ENCODE data around the gene PRTN3. TPM values are rescaled to one million over a fixed set of nuclear protein-coding genes. Genes with fewer than 3 reads are reported as not detected.
A peak's percentile ranks its signal among the peaks of the same experiment; 100 is the strongest.

Gene PRTN3
- total RNA-seq, 4 donors from 2014 or later = not detected

GRCh38 chr19:863315-863620 lies 22.5 kb downstream of the PRTN3 start:
- Histone ChIP-seq H3K27ac (peak overlapping the region in 1 of 4 donors; percentile 0), H3K27me3 (peaks cover 51% of the 10 kb centered on the region), H3K4me1 (peaks cover 0 to 59% (median 7%) of the 10 kb centered on the region in 3 donors), H3K36me3 (peaks cover 0 to 11% of the 10 kb centered on the region in 2 donors), H3K9me3 (no peaks in the 10 kb centered on the region), H3K4me3 (peak overlapping the region in 1 of 2 donors; percentile 51)
- WGBS, 2 donors (ENCODE audit: low coverage in 1 of 2) = 77% methylated on average over 5 of the region's 7 CpGs; no CpG with 5 or more reads in 1 of the 2 donors
- TF ChIP-seq CTCF (IDR thresholded peaks at IDR 0.05) = no peak
- no peak for TF ChIP-seq EP300 (IDR thresholded peaks at IDR 0.05)
- no peak for ATAC-seq

- Histone ChIP-seq H3K27ac (no peak overlapping the region), H3K27me3 (peaks cover 15% of the 10 kb centered on the region), H3K36me3 (peaks cover 0 to 41% of the 10 kb centered on the region in 2 donors), H3K4me1 (peaks cover 0 to 58% (median 2%) of the 10 kb centered on the region in 3 donors), H3K4me3 (no peak overlapping the region), H3K9me3 (no peaks in the 10 kb centered on the region)
- TF ChIP-seq POLR2AphosphoS5 (IDR thresholded peaks at IDR 0.05) (no peak), CTCF (IDR thresholded peaks at IDR 0.05) (no peak), POLR2A (IDR thresholded peaks at IDR 0.05) (no peak), EP300 (IDR thresholded peaks at IDR 0.05) (no peak)
- WGBS, 2 donors (ENCODE audit: low coverage in 1 of 2) = no CpG with 5 or more reads among the region's 38 CpGs
- no peak for ATAC-seq
Observed at GRCh38 chr19:866769-867300, 26.0 kb downstream of the PRTN3 start.

- no peak overlapping the region for H3K4me3 ChIP-seq
- 57% methylated on average over 3 of the region's 16 CpGs; no CpG with 5 or more reads in 1 of the 2 donors for WGBS, 2 donors (ENCODE audit: low coverage in 1 of 2)
- no peak for TF ChIP-seq CTCF (IDR thresholded peaks at IDR 0.05)
- TF ChIP-seq POLR2AphosphoS5 (IDR thresholded peaks at IDR 0.05) = no peak
- no peak for TF ChIP-seq EP300 (IDR thresholded peaks at IDR 0.05)
- TF ChIP-seq POLR2A (IDR thresholded peaks at IDR 0.05) = no peak
- H3K27me3 ChIP-seq = peaks cover 10% of the 10 kb centered on the region
- H3K9me3 ChIP-seq = no peaks in the 10 kb centered on the region
- H3K27ac ChIP-seq = no peak overlapping the region
- no peak for ATAC-seq
- H3K4me1 ChIP-seq = peaks cover 0 to 58% (median 6%) of the 10 kb centered on the region in 3 donors
- H3K36me3 ChIP-seq = peaks cover 0 to 46% of the 10 kb centered on the region in 2 donors
Observed at GRCh38 chr19:867301-867793, 26.5 kb downstream of the PRTN3 start.

GRCh38 chr19:867855-868457 lies 27.2 kb downstream of the PRTN3 start:
- H3K4me1 ChIP-seq = peaks cover 0 to 55% (median 6%) of the 10 kb centered on the region in 3 donors
- no peak overlapping the region for H3K4me3 ChIP-seq
- H3K9me3 ChIP-seq = no peaks in the 10 kb centered on the region
- peaks cover 4% of the 10 kb centered on the region for H3K27me3 ChIP-seq
- TF ChIP-seq POLR2A (IDR thresholded peaks at IDR 0.05) = peak in 1 of 2 donors; percentile 3
- no peak for TF ChIP-seq EP300 (IDR thresholded peaks at IDR 0.05)
- H3K36me3 ChIP-seq = peaks cover 0 to 49% of the 10 kb centered on the region in 2 donors
- ATAC-seq = no peak
- 100% methylated on average over 1 of the region's 39 CpGs; no CpG with 5 or more reads in 1 of the 2 donors for WGBS, 2 donors (ENCODE audit: low coverage in 1 of 2)
- peak overlapping the region in 2 of 4 donors; percentile 80 to 84 for H3K27ac ChIP-seq

- Histone ChIP-seq H3K27ac (peak overlapping the region; percentile 47 to 84 (median 79)), H3K27me3 (no peaks in the 10 kb centered on the region), H3K4me1 (peaks cover 0 to 49% (median 6%) of the 10 kb centered on the region in 3 donors), H3K9me3 (no peaks in the 10 kb centered on the region), H3K4me3 (no peak overlapping the region), H3K36me3 (peaks cover 0 to 56% of the 10 kb centered on the region in 2 donors)
- 93 to 97% methylated on average over 11 to 14 of the region's 34 CpGs for WGBS, 2 donors (ENCODE audit: low coverage in 1 of 2)
- peak; percentile 2 for ATAC-seq
- TF ChIP-seq CTCF (IDR thresholded peaks at IDR 0.05) (no peak), EP300 (IDR thresholded peaks at IDR 0.05) (no peak), POLR2AphosphoS5 (IDR thresholded peaks at IDR 0.05) (no peak), POLR2A (IDR thresholded peaks at IDR 0.05) (no peak)
Observed at GRCh38 chr19:868458-869244, 27.9 kb downstream of the PRTN3 start.

Measured in gastroesophageal sphincter (tissue), 4 donors.